ENCODE data around the gene SRP54.

GRCh38 chr14:35032562-35032961, 49.8 kb downstream of the SRP54 start:
- TF ChIP-seq CTCF (conservative IDR thresholded peaks at IDR 0.05): no peak
- no peak for TF ChIP-seq EZH2 (IDR thresholded peaks at IDR 0.05; ENCODE audit: low read depth)

All from PC-9 (cell line).